Ramos (cell line): ENCODE measurements around the gene CLTRN.
"Not testable (repeated sequence)": the region's sequence is repeated elsewhere in the genome, so short reads cannot be mapped to it uniquely, and the experiment has no call there.

Experiments
- in situ Hi-C: fragments of 300-500 bp; cut with MboI; formaldehyde crosslinking; loops from one replicate; pipeline ENCODE4 v1.14.3; 2022; ENCODE audit warnings: low sequenced_read_pairs; ENCODE audit not compliant: unreplicated experiment

CLTRN gene

GRCh38 chrX:15664487-15665444, at the start of gene CLTRN:
TSS of gene CLTRN (minus strand) at chrX:15664805. CDS start at chrX:15664775, 30 bp downstream.
- in situ Hi-C loops, result no loop called here

GRCh38 chrX:15704273-15704672, 39.7 kb upstream of the CLTRN start:
- in situ Hi-C loops, result not testable (repeated sequence)

DNA sequence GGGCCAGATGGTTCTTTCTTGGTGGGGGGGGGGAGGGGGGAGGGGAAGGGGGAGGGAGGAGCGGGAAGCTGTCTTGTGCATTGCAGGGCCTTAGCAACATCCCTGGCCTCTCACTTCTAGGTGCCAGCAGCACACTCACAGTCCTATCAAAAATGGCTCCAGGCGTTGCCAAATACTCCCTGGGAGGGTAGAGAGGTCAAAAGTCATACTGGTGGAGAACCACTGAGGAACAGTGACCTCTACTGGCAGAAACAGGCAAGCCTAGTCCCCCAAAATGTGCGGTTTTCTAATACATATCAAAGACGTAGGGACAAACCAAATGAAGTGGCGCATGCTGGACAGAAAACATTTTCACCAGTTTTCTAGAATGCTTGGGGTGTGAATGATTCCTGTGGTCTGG, 39.2 kb upstream of the CLTRN start:
- in situ Hi-C loops, result not testable (repeated sequence)

DNA sequence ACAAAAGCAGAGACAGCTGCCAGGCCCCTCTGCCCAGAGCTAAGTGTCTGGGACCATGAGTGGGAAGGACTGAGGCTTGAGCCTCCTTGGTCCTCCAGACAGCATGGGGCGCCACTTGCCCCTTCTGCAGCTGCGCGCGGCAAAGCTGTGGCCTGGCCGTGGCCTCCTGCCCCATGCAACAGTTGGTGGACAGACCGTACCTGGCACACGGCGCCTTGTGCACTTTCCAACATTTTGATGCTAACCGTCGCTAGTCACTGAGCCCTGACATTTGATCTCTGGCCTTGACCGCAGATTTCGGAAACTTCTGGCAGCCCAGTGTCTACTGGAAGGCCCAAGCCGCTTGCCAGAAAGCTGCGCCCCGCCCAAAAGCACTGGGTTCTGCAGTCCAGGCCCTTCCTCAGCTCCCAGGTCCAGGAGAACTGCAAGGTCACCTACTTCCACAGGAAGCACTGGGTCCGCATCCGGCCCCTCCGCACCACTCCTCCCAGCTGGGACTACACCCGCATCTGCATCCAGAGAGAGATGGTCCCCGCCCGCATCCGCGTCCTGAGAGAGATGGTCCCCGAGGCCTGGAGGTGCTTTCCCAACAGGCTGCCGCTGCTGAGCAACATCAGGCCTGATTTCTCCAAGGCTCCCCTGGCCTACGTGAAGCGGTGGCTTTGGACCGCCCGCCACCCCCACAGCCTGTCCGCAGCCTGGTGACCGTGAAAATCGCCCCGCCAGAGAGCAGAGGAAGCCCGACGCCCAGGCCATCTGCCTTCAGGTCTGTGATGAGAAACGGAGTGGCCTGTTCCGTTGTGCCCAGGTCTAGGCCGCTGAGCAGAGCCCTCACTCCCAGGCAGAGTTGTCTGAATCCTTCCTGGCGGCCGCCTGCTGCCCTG, 38.1 kb upstream of the CLTRN start:
- in situ Hi-C loops, result no loop called here

DNA sequence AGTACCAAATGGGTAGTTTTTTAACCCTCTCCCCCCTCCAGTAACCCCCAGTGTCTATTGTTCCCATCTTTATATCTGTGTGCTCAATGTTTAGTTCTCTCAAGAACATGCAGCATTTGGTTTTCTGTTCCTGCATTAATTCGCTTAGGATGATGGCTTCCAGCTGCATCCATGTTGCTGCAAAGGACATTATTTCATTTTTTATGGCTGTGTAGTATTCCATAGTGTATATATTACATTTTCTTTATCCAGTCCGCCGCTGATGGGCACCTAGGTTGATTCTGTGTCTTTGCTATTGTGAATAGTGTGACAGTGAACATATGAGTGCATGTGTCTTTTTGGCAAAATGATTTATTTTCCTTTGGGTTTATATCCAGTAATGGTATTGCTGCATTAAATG, 31.9 kb upstream of the CLTRN start:
- in situ Hi-C loops, result no loop called here

- in situ Hi-C loops, result no loop called here
Measured at GRCh38 chrX:15694941-15695451, 30.4 kb upstream of the CLTRN start.

GRCh38 chrX:15686818-15687685, 22.4 kb upstream of the CLTRN start:
- in situ Hi-C loops, result no loop called here

- in situ Hi-C loops, result no loop called here
Measured at GRCh38 chrX:15683193-15683592, 18.6 kb upstream of the CLTRN start.

- in situ Hi-C loops, result no loop called here
Measured at GRCh38 chrX:15681433-15681832, 16.8 kb upstream of the CLTRN start.

- in situ Hi-C loops, result no loop called here
Measured at GRCh38 chrX:15680401-15680800, 15.8 kb upstream of the CLTRN start.

DNA sequence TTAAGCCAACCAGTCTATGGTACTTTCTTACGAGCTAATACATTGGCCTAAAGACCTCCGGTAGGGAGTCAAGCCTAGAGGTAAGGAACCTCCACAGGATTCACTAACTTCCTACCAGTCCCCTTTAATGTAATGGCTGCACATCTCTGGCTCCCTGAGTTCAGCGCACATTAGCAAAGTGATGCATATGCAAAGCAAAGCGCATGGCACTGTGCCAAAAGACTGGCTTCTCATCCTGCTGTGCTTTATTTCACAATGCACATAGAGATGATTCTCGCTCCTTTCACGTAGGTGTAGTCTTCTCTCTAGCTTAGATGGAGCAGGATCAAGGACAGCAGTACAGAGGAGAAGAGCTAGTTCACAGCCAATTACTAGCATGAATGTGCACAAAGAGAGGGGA, 14.6 kb upstream of the CLTRN start:
- in situ Hi-C loops, result no loop called here

DNA sequence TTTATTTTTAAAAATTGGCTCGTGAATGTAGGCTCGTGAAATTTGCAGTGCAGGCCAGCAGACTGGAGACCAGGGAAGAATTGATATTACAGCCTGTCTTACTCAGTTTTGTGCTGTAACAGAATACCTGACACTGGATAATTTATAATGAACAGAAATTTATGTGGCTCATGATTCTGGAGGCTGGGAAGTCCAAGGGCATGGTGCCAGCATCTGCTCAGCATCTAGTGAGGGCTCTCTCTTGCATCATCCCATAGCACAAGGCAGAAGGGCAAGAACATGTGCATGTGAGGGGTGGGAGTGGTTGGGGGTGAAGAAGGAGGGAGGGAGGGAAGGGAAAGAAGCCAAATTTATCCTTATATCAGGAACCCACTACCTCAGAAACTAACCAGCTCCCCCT, 13.7 kb upstream of the CLTRN start:
- in situ Hi-C loops, result no loop called here

DNA sequence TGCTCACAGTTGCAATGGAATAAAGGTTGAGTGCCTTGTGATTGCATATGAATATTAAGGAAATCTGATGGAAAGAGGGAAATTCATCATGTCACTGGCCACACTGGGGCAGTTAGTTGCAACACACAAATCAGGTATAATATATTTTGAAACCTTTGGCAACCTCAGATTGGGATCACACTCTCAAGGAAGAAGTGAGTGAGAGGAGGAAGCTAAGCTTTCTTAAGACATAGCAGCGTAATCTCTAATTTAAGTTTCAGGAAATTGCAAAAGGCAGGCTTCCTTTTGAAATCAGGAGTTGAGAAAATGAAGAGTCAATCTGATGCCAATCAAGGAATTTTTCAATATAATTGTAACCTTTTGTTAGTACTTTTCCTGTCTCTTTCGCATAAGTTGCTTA, 12.3 kb upstream of the CLTRN start:
- in situ Hi-C loops, result no loop called here

- in situ Hi-C loops, result no loop called here
Measured at GRCh38 chrX:15675490-15675921, 10.9 kb upstream of the CLTRN start.

GRCh38 chrX:15674841-15675489, 10.4 kb upstream of the CLTRN start:
- in situ Hi-C loops, result no loop called here

GRCh38 chrX:15674514-15674840, 9.9 kb upstream of the CLTRN start:
- in situ Hi-C loops, result no loop called here

GRCh38 chrX:15673970-15674369, 9.4 kb upstream of the CLTRN start:
- in situ Hi-C loops, result no loop called here

- in situ Hi-C loops, result no loop called here
Measured at GRCh38 chrX:15672881-15673280, 8.3 kb upstream of the CLTRN start.

GRCh38 chrX:15663439-15663838, 1.2 kb downstream of the CLTRN start:
- in situ Hi-C loops, result no loop called here

- in situ Hi-C loops, result not testable (repeated sequence)
Measured at GRCh38 chrX:15654804-15655203, 9.8 kb downstream of the CLTRN start.
